ENCODE data around the gene STPG3. TPM values are rescaled to one million over a fixed set of nuclear protein-coding genes. Genes with fewer than 3 reads are reported as not detected.
A peak's percentile ranks its signal among the peaks of the same experiment; 100 is the strongest.

The STPG3 gene
- total and polyA plus RNA-seq, 2 of the 4 experiments (the other 2 are of a cell fraction), result not detected

DNA sequence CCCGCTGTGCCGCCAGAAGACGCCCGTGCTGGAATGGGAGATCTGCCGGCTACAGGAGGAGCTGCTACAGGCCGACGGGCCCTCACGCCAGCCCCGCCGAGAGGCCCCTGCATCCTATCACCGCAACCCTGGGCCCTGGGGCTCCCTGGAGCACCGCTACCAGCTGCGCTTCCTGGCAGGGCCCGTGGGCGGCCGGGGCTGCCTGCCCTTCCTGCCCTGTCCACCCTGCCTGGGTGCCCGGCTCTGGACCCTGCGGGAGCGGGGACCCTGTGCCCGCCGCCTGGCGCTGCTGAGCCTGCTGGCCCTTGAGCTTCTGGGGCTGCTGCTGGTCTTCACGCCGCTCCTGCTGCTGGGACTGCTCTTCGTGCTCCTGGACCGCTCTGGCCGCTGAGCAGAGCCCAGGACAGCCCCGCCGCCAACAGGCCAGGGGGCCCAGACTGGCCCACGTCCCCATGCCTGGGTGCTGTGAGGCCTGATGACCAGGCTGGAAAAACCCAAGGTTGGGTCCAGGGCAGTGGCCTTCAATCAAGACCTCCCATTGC is 32.8 kb upstream of the STPG3 start:
- no TSS peak for BruUV-seq (replicated peaks)
- Histone ChIP-seq H4K20me1 (ENCODE audit: insufficient read depth, low read length) (no peaks in the 10 kb centered on the region), H3K4me1 (ENCODE audit: control insufficient read depth, insufficient read depth, low read length) (peaks cover 14% of the 10 kb centered on the region), H3K4me2 (ENCODE audit: low read depth, low read length) (no peak overlapping the region), H3K27me3 (ENCODE audit: control insufficient read depth, insufficient read depth, low read length) (no peaks in the 10 kb centered on the region), H2AK5ac (ENCODE audit: low read depth, low read length) (no peak overlapping the region), H3K23ac (ENCODE audit: low read depth, low read length) (no peak overlapping the region), H4K91ac (ENCODE audit: insufficient read depth, low read depth, low read length) (no peak overlapping the region), H2BK120ac (ENCODE audit: low read depth, low read length) (no peak overlapping the region), H3K36me3 (ENCODE audit: control insufficient read depth, insufficient read depth, low read length) (peaks cover 16% of the 10 kb centered on the region), H4K8ac (ENCODE audit: low read depth in 2 of 2, low read length in 2 of 2) (no peak overlapping the region; a peak in 1 of 4 replicates), H2AFZ (replicated peaks; ENCODE audit: low read length, poor library complexity) (peak overlapping the region; percentile 61), H2BK20ac (ENCODE audit: low read depth, low read length) (no peak overlapping the region), H4K5ac (ENCODE audit: low read depth, low read length) (no peak overlapping the region), H3K79me1 (ENCODE audit: low read depth in 1 of 2, low read length in 2 of 2) (peaks cover 0 to 4% of the 10 kb centered on the region in 2 experiments; a peak in 1 of 4 replicates), H3K27ac (ENCODE audit: insufficient read depth, low read length) (no peak overlapping the region; the same call in 1 of the 2 replicates), H2BK5ac (ENCODE audit: low read depth, low read length, poor library complexity, severe bottlenecking) (no peak overlapping the region), H3K9ac (ENCODE audit: low read depth, low read length) (no peak overlapping the region), H3K9me3 (ENCODE audit: control insufficient read depth, insufficient read depth, low read length) (no peaks in the 10 kb centered on the region), H2BK15ac (ENCODE audit: low read depth, low read length) (no peak overlapping the region), H3K56ac (ENCODE audit: extremely low read depth, insufficient read depth, low read length) (no peak overlapping the region), H3K4ac (ENCODE audit: low read depth, low read length) (no peak overlapping the region), H2AK9ac (replicated peaks; ENCODE audit: low read depth, low read length, poor library complexity) (no peak overlapping the region), H3K18ac (ENCODE audit: low read depth, low read length) (no peak overlapping the region), H3K4me3 (ENCODE audit: insufficient read depth, low read depth, low read length) (no peak overlapping the region), H3K9me1 (ENCODE audit: insufficient read depth, low read length) (peaks cover 3% of the 10 kb centered on the region; the same call in 1 of the 2 replicates), H3K14ac (replicated peaks; ENCODE audit: low read depth, low read length) (no peak overlapping the region)
- intact Hi-C loops (cut with micrococcal nuclease) (no loop called here), in situ Hi-C loops (cut with MboI; ENCODE audit: low sequenced_read_pairs) (no loop called here), dilution Hi-C loops (cut with HindIII; ENCODE audit: low sequenced_read_pairs, unreplicated experiment) (no loop called here)
- no peak for ATAC-seq (ENCODE audit: low read depth)
- CTCF ChIA-PET, result no interaction called here
- 91% methylated on average over 11 of the region's 30 CpGs; no CpG with 5 or more reads in 1 of the 2 experiments for WGBS, 2 experiments (ENCODE audit: extremely low coverage in 2 of 2, insufficient read length in 1 of 2)
- TF ChIP-seq RCOR1 (IDR thresholded peaks at IDR 0.05; ENCODE audit: insufficient replicate concordance, low read length) (no peak), CHD1 (IDR thresholded peaks at IDR 0.05; ENCODE audit: low read depth, low read length) (no peak), FOS (IDR thresholded peaks at IDR 0.05; ENCODE audit: low read depth, low read length) (no peak), SMC3 (IDR thresholded peaks at IDR 0.05; ENCODE audit: low read depth, low read length) (no peak), RFX5 (IDR thresholded peaks at IDR 0.05; ENCODE audit: low read depth, low read length) (no peak), CEBPB (IDR thresholded peaks at IDR 0.05; ENCODE audit: low read depth, low read length) (no peak), NFE2L2 (IDR thresholded peaks at IDR 0.05; ENCODE audit: low read depth, low read length) (no peak), RAD21 (IDR thresholded peaks at IDR 0.05; ENCODE audit: low read length) (no peak), MAFK (IDR thresholded peaks at IDR 0.05; ENCODE audit: low read depth, low read length) (no peak), MXI1 (IDR thresholded peaks at IDR 0.05; ENCODE audit: borderline replicate concordance, low read depth, low read length) (no peak), POLR2A (IDR thresholded peaks at IDR 0.05; ENCODE audit: low read depth, low read length) (no peak), MAZ (IDR thresholded peaks at IDR 0.05; ENCODE audit: borderline replicate concordance, low read depth, low read length) (no peak)
- TF ChIP-seq, protein P1, sequence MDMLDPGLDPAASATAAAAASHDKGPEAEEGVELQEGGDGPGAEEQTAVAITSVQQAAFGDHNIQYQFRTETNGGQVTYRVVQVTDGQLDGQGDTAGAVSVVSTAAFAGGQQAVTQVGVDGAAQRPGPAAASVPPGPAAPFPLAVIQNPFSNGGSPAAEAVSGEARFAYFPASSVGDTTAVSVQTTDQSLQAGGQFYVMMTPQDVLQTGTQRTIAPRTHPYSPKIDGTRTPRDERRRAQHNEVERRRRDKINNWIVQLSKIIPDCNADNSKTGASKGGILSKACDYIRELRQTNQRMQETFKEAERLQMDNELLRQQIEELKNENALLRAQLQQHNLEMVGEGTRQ (IDR thresholded peaks at IDR 0.05; ENCODE audit: low read depth, low read length), result no peak
- TF ChIP-seq, protein P2, sequence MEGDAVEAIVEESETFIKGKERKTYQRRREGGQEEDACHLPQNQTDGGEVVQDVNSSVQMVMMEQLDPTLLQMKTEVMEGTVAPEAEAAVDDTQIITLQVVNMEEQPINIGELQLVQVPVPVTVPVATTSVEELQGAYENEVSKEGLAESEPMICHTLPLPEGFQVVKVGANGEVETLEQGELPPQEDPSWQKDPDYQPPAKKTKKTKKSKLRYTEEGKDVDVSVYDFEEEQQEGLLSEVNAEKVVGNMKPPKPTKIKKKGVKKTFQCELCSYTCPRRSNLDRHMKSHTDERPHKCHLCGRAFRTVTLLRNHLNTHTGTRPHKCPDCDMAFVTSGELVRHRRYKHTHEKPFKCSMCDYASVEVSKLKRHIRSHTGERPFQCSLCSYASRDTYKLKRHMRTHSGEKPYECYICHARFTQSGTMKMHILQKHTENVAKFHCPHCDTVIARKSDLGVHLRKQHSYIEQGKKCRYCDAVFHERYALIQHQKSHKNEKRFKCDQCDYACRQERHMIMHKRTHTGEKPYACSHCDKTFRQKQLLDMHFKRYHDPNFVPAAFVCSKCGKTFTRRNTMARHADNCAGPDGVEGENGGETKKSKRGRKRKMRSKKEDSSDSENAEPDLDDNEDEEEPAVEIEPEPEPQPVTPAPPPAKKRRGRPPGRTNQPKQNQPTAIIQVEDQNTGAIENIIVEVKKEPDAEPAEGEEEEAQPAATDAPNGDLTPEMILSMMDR (conservative IDR thresholded peaks at IDR 0.05; ENCODE audit: low read depth, low read length), result no peak
- TF ChIP-seq, protein P3, sequence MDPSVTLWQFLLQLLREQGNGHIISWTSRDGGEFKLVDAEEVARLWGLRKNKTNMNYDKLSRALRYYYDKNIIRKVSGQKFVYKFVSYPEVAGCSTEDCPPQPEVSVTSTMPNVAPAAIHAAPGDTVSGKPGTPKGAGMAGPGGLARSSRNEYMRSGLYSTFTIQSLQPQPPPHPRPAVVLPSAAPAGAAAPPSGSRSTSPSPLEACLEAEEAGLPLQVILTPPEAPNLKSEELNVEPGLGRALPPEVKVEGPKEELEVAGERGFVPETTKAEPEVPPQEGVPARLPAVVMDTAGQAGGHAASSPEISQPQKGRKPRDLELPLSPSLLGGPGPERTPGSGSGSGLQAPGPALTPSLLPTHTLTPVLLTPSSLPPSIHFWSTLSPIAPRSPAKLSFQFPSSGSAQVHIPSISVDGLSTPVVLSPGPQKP (IDR thresholded peaks at IDR 0.05; ENCODE audit: borderline replicate concordance, low read depth, low read length), result no peak
- DNase-seq, result no peak
- POLR2A ChIA-PET (ENCODE audit: unreplicated experiment), result no interaction called here

All from IMR-90 (cell line).